Natural killer cell (primary cell): ENCODE data around the gene CASP8AP2. TPM values are rescaled to one million over a fixed set of nuclear protein-coding genes. Genes with fewer than 3 reads are reported as not detected.
A peak's percentile ranks its signal among the peaks of the same experiment; 100 is the strongest.
"Not testable (repeated sequence)": the region's sequence is repeated elsewhere in the genome, so short reads cannot be mapped to it uniquely, and the experiment has no call there.

Source experiments
- ATAC-seq, 3 donors: fragments of 150-1000 bp in 2 of 3; fragments of 200-7000 bp in 1 of 3; cut with Tn5 transposase; 1 replicate in 1 of 3; 2 replicates in 2 of 3; pipeline ENCODE4 v1.10.0; 2021; ENCODE audit warnings: mild to moderate bottlenecking in 2 of 3, moderate library complexity in 2 of 3
- DNase-seq, 2 donors: peaks; one replicate each; pipeline versions ENCODE4 v3.0.0 to v3.0.0-alpha.2; 2013 to 2021; ENCODE audit warnings: mixed read lengths in 1 of 2
- H3K27ac ChIP-seq: one replicate; pipeline ENCODE4 v1.5.1; 2013; ENCODE audit warnings: mild to moderate bottlenecking, low read length
- H3K27me3 ChIP-seq: one replicate; pipeline ENCODE4 v1.6.1; 2013; ENCODE audit warnings: low read length; ENCODE audit not compliant: control insufficient read depth, insufficient read depth
- H3K36me3 ChIP-seq: one replicate; pipeline ENCODE4 v1.6.1; 2013; ENCODE audit warnings: low read length; ENCODE audit not compliant: control insufficient read depth, insufficient read depth
- H3K4me1 ChIP-seq: one replicate; pipeline ENCODE4 v1.6.1; 2013; ENCODE audit warnings: low read length; ENCODE audit not compliant: control insufficient read depth, insufficient read depth
- H3K4me3 ChIP-seq: one replicate; pipeline ENCODE4 v1.5.1; 2013; ENCODE audit warnings: low read length
- H3K9me3 ChIP-seq: one replicate; pipeline ENCODE4 v1.6.1; 2013; ENCODE audit warnings: low read length; ENCODE audit not compliant: control insufficient read depth, insufficient read depth
- H3K27ac Mint-ChIP-seq, 2 donors: one replicate each; pipeline ENCODE4 v1.8.0; 2022; ENCODE audit warnings: mild to moderate bottlenecking in 2 of 2, mixed read lengths in 2 of 2, moderate library complexity in 1 of 2
- H3K27me3 Mint-ChIP-seq, 2 donors: one replicate each; pipeline ENCODE4 v1.8.0; 2022; ENCODE audit warnings: low read depth in 2 of 2, mixed read lengths in 2 of 2
- H3K36me3 Mint-ChIP-seq: one replicate; pipeline ENCODE4 v1.8.0; 2022; ENCODE audit warnings: mixed read lengths
- H3K4me1 Mint-ChIP-seq, 2 donors: one replicate each; pipeline ENCODE4 v1.8.0; 2022; ENCODE audit warnings: mixed read lengths in 2 of 2
- H3K4me3 Mint-ChIP-seq: one replicate; pipeline ENCODE4 v1.8.0; 2022; ENCODE audit warnings: mild to moderate bottlenecking, moderate library complexity, mixed read lengths
- H3K9me3 Mint-ChIP-seq, 2 donors: one replicate each; pipeline ENCODE4 v1.8.0; 2022; ENCODE audit warnings: mixed read lengths in 2 of 2
- WGBS: methylation state at CpG from one replicate; pipeline ENCODE4 v1.1.7; 2013; ENCODE audit warnings: missing lambda C conversion rate; ENCODE audit not compliant: insufficient coverage; 5-methylcytosine and 5-hydroxymethylcytosine counted together
- intact Hi-C: fragments of 100-400 bp; cut with micrococcal nuclease; formaldehyde crosslinking; loops from one replicate; pipeline ENCODE4 v1.14.2; 2022
- total RNA-seq, 4 donors: library from RNA; stranded (reverse); fragments of 120-200 nt in 1 of 4; gene quantifications; one replicate each; pipeline versions ENCODE4 v1.2.3 to v1.2.4, GENCODE V29; 2013 to 2022
- TF ChIP-seq, protein P1 (sequence below): fragments of 200-600 bp; IDR thresholded peaks from one replicate; pipeline ENCODE4 v1.8.0; 2022; ENCODE audit warnings: antibody characterized with exemption

Gene CASP8AP2
- 10 to 100 TPM; 24.3 to 31.8 (median 25.4) TPM for total RNA-seq
- 51.4 TPM for total RNA-seq (2013)

DNA sequence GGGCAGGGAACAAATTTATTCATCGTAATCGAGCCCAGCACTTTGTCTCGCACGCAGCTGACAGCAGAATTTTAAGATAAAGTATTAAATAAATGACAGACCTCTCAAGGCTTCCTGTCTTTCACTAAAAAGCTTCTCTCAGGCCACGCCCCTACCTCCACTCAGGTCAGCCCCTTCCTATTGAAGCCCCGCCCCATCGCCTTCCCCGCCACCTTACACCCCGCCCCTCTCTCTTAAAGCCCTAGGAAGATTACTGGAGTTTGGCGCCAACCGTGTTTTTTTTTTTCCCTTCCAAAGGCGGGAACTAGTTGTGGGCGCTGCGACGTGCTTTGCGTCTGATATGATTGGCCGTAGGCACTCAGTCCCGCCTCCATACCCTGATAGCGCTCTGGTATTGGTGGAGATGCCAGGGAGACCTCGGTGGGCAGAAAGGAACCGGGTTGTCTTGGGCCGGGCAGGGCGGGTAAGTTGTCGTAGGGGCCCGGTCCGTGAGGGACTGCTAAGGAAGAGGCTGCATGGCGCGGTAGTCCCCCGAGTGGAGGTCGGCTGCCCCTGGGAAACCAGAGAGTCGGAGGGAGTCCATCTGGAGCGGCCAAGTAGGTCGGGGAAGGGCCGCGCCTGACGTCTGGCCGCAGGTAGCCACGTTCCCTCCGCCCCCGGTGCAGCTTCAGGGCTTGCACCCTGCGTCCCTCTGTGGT, at the start of gene CASP8AP2:
Gene CASP8AP2, plus strand, starts transcription at position 409 of the 698 bp plus-strand sequence.
- peaks cover 2% of the 10 kb centered on the region for H3K36me3 ChIP-seq
- H3K4me3 ChIP-seq: peak within 1 kb of the TSS; percentile 96
- Mint-ChIP-seq H3K36me3 (no peaks in the 10 kb centered on the region), H3K4me3 (peak within 1 kb of the TSS; percentile 98), H3K9me3 (no peaks in the 10 kb centered on the region), H3K27me3 (no peaks in the 10 kb centered on the region), H3K27ac (peak within 1 kb of the TSS; percentile 89 to 95), H3K4me1 (peaks cover 17 to 29% of the 10 kb centered on the region in 2 donors)
- intact Hi-C loops: loop anchor here (1.0 to 10.0 kb wide), 3 partner anchors 10 to 455 kb away; partner anchors contain the start of genes LYRM2 and MDN1
- H3K9me3 ChIP-seq: no peaks in the 10 kb centered on the region
- DNase-seq (peak; percentile 81 to 99), ATAC-seq (peak; percentile 92 to 98 (median 92))
- TF ChIP-seq, protein P1, sequence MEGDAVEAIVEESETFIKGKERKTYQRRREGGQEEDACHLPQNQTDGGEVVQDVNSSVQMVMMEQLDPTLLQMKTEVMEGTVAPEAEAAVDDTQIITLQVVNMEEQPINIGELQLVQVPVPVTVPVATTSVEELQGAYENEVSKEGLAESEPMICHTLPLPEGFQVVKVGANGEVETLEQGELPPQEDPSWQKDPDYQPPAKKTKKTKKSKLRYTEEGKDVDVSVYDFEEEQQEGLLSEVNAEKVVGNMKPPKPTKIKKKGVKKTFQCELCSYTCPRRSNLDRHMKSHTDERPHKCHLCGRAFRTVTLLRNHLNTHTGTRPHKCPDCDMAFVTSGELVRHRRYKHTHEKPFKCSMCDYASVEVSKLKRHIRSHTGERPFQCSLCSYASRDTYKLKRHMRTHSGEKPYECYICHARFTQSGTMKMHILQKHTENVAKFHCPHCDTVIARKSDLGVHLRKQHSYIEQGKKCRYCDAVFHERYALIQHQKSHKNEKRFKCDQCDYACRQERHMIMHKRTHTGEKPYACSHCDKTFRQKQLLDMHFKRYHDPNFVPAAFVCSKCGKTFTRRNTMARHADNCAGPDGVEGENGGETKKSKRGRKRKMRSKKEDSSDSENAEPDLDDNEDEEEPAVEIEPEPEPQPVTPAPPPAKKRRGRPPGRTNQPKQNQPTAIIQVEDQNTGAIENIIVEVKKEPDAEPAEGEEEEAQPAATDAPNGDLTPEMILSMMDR: no peak
- no peaks in the 10 kb centered on the region for H3K27me3 ChIP-seq
- H3K27ac ChIP-seq: peak within 1 kb of the TSS; percentile 71
- 0% methylated on average over 39 of the region's 41 CpGs for whole genome bisulfite sequencing
- H3K4me1 ChIP-seq: peaks cover 21% of the 10 kb centered on the region

DNA sequence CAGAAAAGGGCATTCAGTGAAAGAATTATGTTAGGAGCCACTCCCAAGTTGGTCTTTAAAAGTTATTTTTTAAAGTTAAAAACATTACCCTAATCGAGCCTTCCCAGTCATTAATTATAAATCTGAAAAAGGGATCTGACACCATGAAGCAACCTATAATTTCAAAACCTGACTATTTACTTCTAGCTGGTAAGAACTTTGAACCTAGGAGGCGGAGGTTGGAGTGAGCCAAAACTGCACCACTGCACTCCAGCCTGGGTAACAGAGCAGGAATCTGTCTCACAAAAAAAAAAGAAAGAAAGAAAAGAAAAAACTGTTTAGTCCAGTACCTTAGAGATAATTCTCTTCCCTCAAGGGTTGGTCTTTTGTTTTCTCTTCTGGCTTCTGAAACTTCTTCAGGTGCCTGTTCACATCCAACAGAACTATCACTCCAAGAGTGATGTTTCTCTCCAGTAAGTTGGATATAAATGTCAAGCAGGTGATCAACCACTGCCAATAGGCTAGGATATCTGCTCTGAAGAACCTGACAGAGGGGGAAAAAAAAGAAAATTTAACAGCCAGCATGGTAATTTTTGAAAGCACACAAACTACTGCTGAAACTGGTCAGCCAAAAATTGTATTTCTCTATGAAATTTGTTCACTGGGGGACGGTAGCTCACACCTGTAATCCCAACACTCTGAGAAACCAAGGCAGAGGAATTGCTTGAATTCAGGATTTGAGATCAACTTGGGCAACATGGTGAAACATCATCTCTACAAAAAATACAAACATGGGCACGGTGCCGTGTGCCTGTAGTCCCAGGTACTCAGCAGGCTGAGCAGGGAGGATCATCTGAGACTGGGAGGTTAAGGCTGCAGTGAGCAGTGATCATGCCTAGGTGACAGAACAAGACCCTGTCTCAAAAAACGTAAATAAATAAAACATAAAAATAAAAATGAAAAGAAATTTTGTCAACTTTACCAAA, 48.3 kb upstream of the CASP8AP2 start:
- no peak for DNase-seq
- Histone ChIP-seq H3K27ac (no peak overlapping the region), H3K4me1 (no peaks in the 10 kb centered on the region), H3K27me3 (no peaks in the 10 kb centered on the region), H3K9me3 (peaks cover 8% of the 10 kb centered on the region), H3K4me3 (no peak overlapping the region), H3K36me3 (peaks cover 47% of the 10 kb centered on the region)
- H3K4me3 Mint-ChIP-seq: no peak overlapping the region
- H3K4me1 Mint-ChIP-seq: no peaks in the 10 kb centered on the region
- 95% methylated on average over 6 of the region's 6 CpGs for WGBS
- peak overlapping the region in 1 of 2 donors; percentile 16 for H3K27ac Mint-ChIP-seq
- no peak for ATAC-seq
- no peaks in the 10 kb centered on the region for H3K9me3 Mint-ChIP-seq
- TF ChIP-seq, protein P1: no peak
- intact Hi-C loops: no loop called here
- no peaks in the 10 kb centered on the region for H3K27me3 Mint-ChIP-seq
- H3K36me3 Mint-ChIP-seq: peaks cover 11% of the 10 kb centered on the region

DNA sequence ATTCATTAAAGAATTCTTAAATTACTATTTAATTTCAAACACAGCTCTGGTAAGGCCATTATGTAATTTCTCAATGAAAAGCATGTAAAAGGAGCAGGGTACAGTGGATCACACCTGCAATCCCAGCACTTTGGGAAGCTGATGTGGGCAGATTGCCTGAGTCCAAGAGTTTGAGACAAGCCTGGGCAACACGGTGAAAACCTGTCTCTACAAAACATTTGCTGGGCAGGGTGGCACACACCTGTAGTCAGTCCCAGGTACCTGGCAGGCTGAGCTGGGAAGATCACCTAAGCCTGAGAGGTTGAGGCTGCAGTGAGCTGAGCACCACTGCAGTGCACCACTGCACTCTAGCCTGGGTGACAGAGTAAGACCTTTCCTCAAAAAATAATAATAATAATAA, 47.5 kb upstream of the CASP8AP2 start:
- H3K27me3 Mint-ChIP-seq: no peaks in the 10 kb centered on the region
- H3K27ac Mint-ChIP-seq: no peak overlapping the region
- H3K36me3 Mint-ChIP-seq: peaks cover 11% of the 10 kb centered on the region
- no peaks in the 10 kb centered on the region for H3K9me3 Mint-ChIP-seq
- 89% methylated on average over 1 of the region's 1 CpG for WGBS
- Histone ChIP-seq H3K4me1 (no peaks in the 10 kb centered on the region), H3K27me3 (no peaks in the 10 kb centered on the region), H3K9me3 (peaks cover 8% of the 10 kb centered on the region), H3K36me3 (peaks cover 48% of the 10 kb centered on the region), H3K27ac (no peak overlapping the region), H3K4me3 (no peak overlapping the region)
- ATAC-seq (no peak), DNase-seq (no peak)
- H3K4me1 Mint-ChIP-seq: no peaks in the 10 kb centered on the region
- intact Hi-C loops: no loop called here
- H3K4me3 Mint-ChIP-seq: no peak overlapping the region
- TF ChIP-seq, protein P1: no peak

DNA sequence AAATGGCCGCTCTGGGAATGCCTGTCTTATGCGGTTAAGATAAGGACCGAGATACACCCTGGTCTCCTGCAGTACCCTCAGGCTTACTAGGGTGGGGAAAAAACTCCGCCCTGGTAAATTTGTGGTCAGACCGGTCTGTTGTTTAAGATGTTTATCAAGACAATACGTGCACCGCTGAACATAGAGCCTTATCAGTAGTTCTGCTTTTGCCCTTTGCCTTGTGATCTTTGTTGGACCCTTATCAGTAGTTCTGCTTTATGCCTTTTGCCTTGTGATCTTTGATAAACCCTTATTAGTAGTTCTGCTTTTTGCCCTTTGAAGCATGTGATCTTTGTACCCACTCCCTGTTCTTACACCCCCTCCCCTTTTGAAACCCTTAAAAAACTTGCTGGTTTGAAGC, 46.4 kb upstream of the CASP8AP2 start:
- H3K4me3 ChIP-seq, H3K4me1 ChIP-seq, H3K4me3 Mint-ChIP-seq, H3K9me3 Mint-ChIP-seq, H3K27ac Mint-ChIP-seq, H3K27ac ChIP-seq, intact Hi-C loops, H3K9me3 ChIP-seq, DNase-seq, H3K4me1 Mint-ChIP-seq, H3K27me3 Mint-ChIP-seq, H3K27me3 ChIP-seq: not testable (repeated sequence)
- WGBS: 95% methylated on average over 7 of the region's 7 CpGs
- ATAC-seq: peak in 1 of 3 donors; percentile 60
- H3K36me3 ChIP-seq: peaks cover 59% of the 10 kb centered on the region
- peaks cover 15% of the 10 kb centered on the region for H3K36me3 Mint-ChIP-seq
